K562 (cell line): Measurements from ENCODE around the gene CCDC69. TPM values are rescaled to one million over a fixed set of nuclear protein-coding genes. Genes with fewer than 3 reads are reported as not detected.
"Not testable (repeated sequence)": the region's sequence is repeated elsewhere in the genome, so short reads cannot be mapped to it uniquely, and the experiment has no call there.

Source experiments
- ATAC-seq: fragments of 200-7000 bp; cut with Tn5 transposase; 3 replicates; pipeline ENCODE4 v1.9.1; 2020; ENCODE audit warnings: moderate library complexity
- BruUV-seq: library from RNA; stranded (reverse); fragments of 400-500 nt; replicated peaks from 2 replicates; lab custom pipeline; 2021; lab: Mats Ljungman, UMichigan
- CTCF ChIA-PET: fragments of 300-600 bp; formaldehyde crosslinking; extraction: SDS; loops from one replicate; lab custom pipeline; 2021; ENCODE audit warnings: low intra/inter-chr PET ratio; lab: Yijun Ruan, JAX
- POLR2A ChIA-PET: fragments of 300-600, 350-650 bp; sonication (Branson Sonifier 250); formaldehyde crosslinking; extraction: SDS; loops from one replicate; lab custom pipeline; 2021; ENCODE audit warnings: antibody characterized with exemption, inconsistent platforms; lab: Yijun Ruan, JAX
- DNase-seq, 4 experiments: peaks; one replicate each; pipeline versions ENCODE4 v3.0.0 to v3.0.0-alpha.2; 2011 to 2018; ENCODE audit warnings: low spot score in 3 of 4, mixed read lengths in 3 of 4; ENCODE audit errors: extremely low read depth in 1 of 4
- FAIRE-seq: peaks from 2 replicates; lab custom pipeline; 2011; peaks lifted over from hg19 to GRCh38; lab: Jason Lieb, UNC
- H2AFZ ChIP-seq: 2 replicates; pipeline ENCODE4 v1.6.0; 2011; ENCODE audit warnings: low read depth, low read length, control low read depth, inconsistent platforms
- H3K27ac ChIP-seq: fragments of 200-600 bp; 3 replicates; pipeline ENCODE4 v1.8.0; 2011; ENCODE audit warnings: low read depth, mild to moderate bottlenecking, control low read depth, inconsistent platforms, low read length, moderate library complexity, mixed read lengths; ENCODE audit errors: extremely low read depth
- H3K27me3 ChIP-seq, 2 experiments: fragments of 300-600 bp in 1 of 2; 2 replicates in 1 of 2; 3 replicates in 1 of 2; pipeline versions ENCODE4 v1.6.0 to v1.8.0; 2011; ENCODE audit warnings: inconsistent platforms in 2 of 2, low read length in 2 of 2, mild to moderate bottlenecking in 1 of 2, mixed read lengths in 1 of 2, moderate library complexity in 1 of 2; ENCODE audit not compliant: control insufficient read depth in 2 of 2, insufficient read depth in 2 of 2
- H3K36me3 ChIP-seq: fragments of 300-600 bp; 3 replicates; pipeline ENCODE4 v1.8.0; 2011; ENCODE audit warnings: mild to moderate bottlenecking, low read length, inconsistent platforms; ENCODE audit not compliant: control insufficient read depth, insufficient read depth
- H3K4me1 ChIP-seq, 2 experiments: fragments of 200-600 bp in 1 of 2; replicated peaks in 1 of 2; 2 replicates in 1 of 2; 3 replicates in 1 of 2; pipeline versions ENCODE4 v1.5.1 to v1.8.0; 2011; ENCODE audit warnings: inconsistent platforms in 2 of 2, low read length in 2 of 2, mild to moderate bottlenecking in 1 of 2, mixed read lengths in 1 of 2, moderate library complexity in 1 of 2; ENCODE audit not compliant: control insufficient read depth in 2 of 2, insufficient read depth in 2 of 2
- H3K4me2 ChIP-seq: 2 replicates; pipeline ENCODE4 v1.6.1; 2011; ENCODE audit warnings: low read length, control low read depth, inconsistent platforms, mixed read lengths; ENCODE audit not compliant: insufficient read depth
- H3K4me3 ChIP-seq: fragments of 200-600 bp; sonication (generic), shearing (Covaris generic); 2 replicates; pipeline ENCODE4 v1.5.1; 2016; ENCODE audit warnings: control low read depth, inconsistent platforms
- H3K79me2 ChIP-seq: fragments of 200-600 bp; 3 replicates; pipeline ENCODE4 v1.8.0; 2011; ENCODE audit warnings: low read length, inconsistent platforms; ENCODE audit not compliant: control insufficient read depth, insufficient read depth
- H3K9ac ChIP-seq, 2 experiments: 2 replicates each; pipeline versions ENCODE4 v1.6.0 to v1.6.1; 2011; ENCODE audit warnings: low read depth in 2 of 2, low read length in 2 of 2, control low read depth in 1 of 2, inconsistent platforms in 1 of 2, mild to moderate bottlenecking in 1 of 2, mixed read lengths in 1 of 2; ENCODE audit not compliant: insufficient read depth in 1 of 2
- H3K9me1 ChIP-seq: one replicate; pipeline ENCODE4 v1.6.0; 2011; ENCODE audit warnings: inconsistent platforms, mild to moderate bottlenecking, low read length, moderate library complexity; ENCODE audit not compliant: control insufficient read depth, insufficient read depth
- H3K9me3 ChIP-seq: replicated peaks from 2 replicates; pipeline ENCODE4 v1.5.1; 2011; ENCODE audit warnings: low read depth, low read length, inconsistent platforms; ENCODE audit not compliant: control insufficient read depth, insufficient read depth
- H4K20me1 ChIP-seq: replicated peaks from 2 replicates; pipeline ENCODE4 v1.6.1; 2011; ENCODE audit warnings: low read length, inconsistent platforms, mixed read lengths; ENCODE audit not compliant: control insufficient read depth, insufficient read depth
- ARID1B ChIP-seq: fragments of 450-650 bp; IDR thresholded peaks from 2 replicates; pipeline ENCODE4 v1.6.1; 2016; ENCODE audit warnings: antibody characterized with exemption, mild to moderate bottlenecking, inconsistent platforms
- CBFA2T2 ChIP-seq: fragments of 450-650 bp; conservative IDR thresholded peaks from 2 replicates; pipeline ENCODE4 v1.6.1; 2017; ENCODE audit warnings: mild to moderate bottlenecking
- CBFA2T3 ChIP-seq: fragments of 450-650 bp; IDR thresholded peaks from 2 replicates; pipeline ENCODE4 v1.6.1; 2017
- KDM1A ChIP-seq, 2 experiments: fragments of 450-650 bp; IDR thresholded peaks; 2 replicates each; pipeline ENCODE4 v1.6.1; 2016; ENCODE audit warnings: mild to moderate bottlenecking in 2 of 2
- NR2C1 ChIP-seq, 2 experiments: fragments of 450-650 bp; IDR thresholded peaks; 2 replicates each; pipeline ENCODE4 v1.6.1; 2017; ENCODE audit warnings: mild to moderate bottlenecking in 2 of 2, antibody characterized with exemption in 1 of 2, inconsistent platforms in 1 of 2, missing compliant biosample characterization in 1 of 2, missing genetic modification characterization in 1 of 2
- TAL1 ChIP-seq: fragments of 450-650 bp; IDR thresholded peaks from 2 replicates; pipeline ENCODE4 v1.6.1; 2016; ENCODE audit warnings: mild to moderate bottlenecking
- TCF3 ChIP-seq: sonication (generic); formaldehyde crosslinking; IDR thresholded peaks from 2 replicates; pipeline ENCODE4 v1.4.0; 2020; ENCODE audit warnings: mild to moderate bottlenecking, missing genetic modification reagents
- TRIM28 ChIP-seq: fragments of 450-650 bp; IDR thresholded peaks from 2 replicates; pipeline ENCODE4 v1.6.1; 2017
- WGBS: fragments of 100-300 bp; shearing (Covaris generic); methylation state at CpG from one replicate; pipeline ENCODE4 v1.1.6; 2016; ENCODE audit warnings: low coverage, mixed read lengths; ENCODE audit not compliant: insufficient coverage; ENCODE audit errors: missing lambda C conversion rate; 5-methylcytosine and 5-hydroxymethylcytosine counted together
- in situ Hi-C: fragments of 300-500 bp; cut with MboI; formaldehyde crosslinking; loops from 4 replicates; pipeline ENCODE4 v1.15.0; 2018; ENCODE audit warnings: inconsistent platforms, mixed read lengths
- intact Hi-C: fragments of 100-400 bp; cut with micrococcal nuclease; formaldehyde crosslinking; loops from 2 replicates; pipeline ENCODE4 v1.14.2; 2022
- polyA plus RNA-seq, 8 experiments: library from polyadenylated mRNA; depleted of rRNA in 4 of 8; stranded (reverse) in 5 of 8; unstranded in 3 of 8; fragments of >200 nt; fragmentation: Nextera tagmentation in 2 of 8; fragmentation: Illumina TruSeq in 1 of 8; extraction: Ambion mirVana in 2 of 8; extraction: Trizol in 1 of 8; gene quantifications; 2 replicates each; pipeline versions ENCODE4 v1.2.1 to v1.2.3, GENCODE V29; 2011 to 2014; ENCODE audit warnings: inconsistent platforms in 1 of 8, missing spikeins in 1 of 8
- total RNA-seq, 7 experiments: library from RNA; depleted of rRNA in 6 of 7; stranded (reverse); fragments of >200 nt in 6 of 7; fragmentation: Illumina TruSeq in 2 of 7; extraction: Trizol in 2 of 7; gene quantifications; 2 replicates each; pipeline versions ENCODE4 v1.2.1 to v1.2.3, GENCODE V29; 2011 to 2021; ENCODE audit warnings: low replicate concordance in 1 of 7

The CCDC69 gene
- total and polyA plus RNA-seq, 9 of the 15 experiments (the other 6 are each of a cell fraction or from before 2014, with no cell fraction given): 0.65 to 12.2 (median 7.6) TPM

- H3K9me3 ChIP-seq; H3K27ac ChIP-seq; H3K9ac ChIP-seq; H2AFZ ChIP-seq; H3K9me1 ChIP-seq; intact Hi-C loops; H3K4me3 ChIP-seq; in situ Hi-C loops; H3K4me1 ChIP-seq; DNase-seq; H3K79me2 ChIP-seq; H4K20me1 ChIP-seq; ATAC-seq; FAIRE-seq; BruUV-seq; H3K36me3 ChIP-seq; H3K4me2 ChIP-seq; TF ChIP-seq NR2C1 (IDR thresholded peaks at IDR 0.05): not testable (repeated sequence)
- ChIA-PET POLR2A (interaction anchor here (0.5 to 1.5 kb wide), 3 partner anchors 59 to 215 kb away, joined by 3 read pairs; no protein-coding TSS in a partner anchor), CTCF (interaction anchor here (3.6 kb wide), 1 partner anchor 114 kb away, joined by 17 read pairs; no protein-coding TSS in a partner anchor)
- peaks cover 0 to 12% of the 10 kb centered on the region in 2 experiments; a peak in 3 of 5 replicates for H3K27me3 ChIP-seq
- TF ChIP-seq TRIM28 (peak; percentile 65; the same call in 1 of the 2 replicates), NR2C1 (tag; IDR thresholded peaks at IDR 0.05) (peak; percentile 60; the same call in 1 of the 2 replicates), KDM1A (IDR thresholded peaks at IDR 0.05) (peak; percentile 17 to 28; a peak in 1 of 4 replicates), TAL1 (peak; percentile 52), CBFA2T3 (peak; percentile 53), TCF3 (CRISPR knock-in tag) (peak; percentile 42), ARID1B (peak; percentile 36; the same call in 1 of the 2 replicates), CBFA2T2 (peak; percentile 49)
- WGBS: 10% methylated on average over 10 of the region's 10 CpGs
Observed at GRCh38 chr5:151240268-151240835, 16.5 kb upstream of the CCDC69 start.
